NCI-H69 (cell line): Measurements from ENCODE around the gene LGALS9.
"Not testable (repeated sequence)": the region's sequence is repeated elsewhere in the genome, so short reads cannot be mapped to it uniquely, and the experiment has no call there.

Experiments used
- DNase-seq: peaks from one replicate; lab custom pipeline; 2025; lab: John Stamatoyannopoulos, UW

The LGALS9 gene

GRCh38 chr17:27654654-27655524 lies 23.9 kb downstream of the LGALS9 start:
- DNase-seq, result peak; percentile 78

GRCh38 chr17:27655525-27656111 lies 24.6 kb downstream of the LGALS9 start:
- DNase-seq, result not testable (repeated sequence)

GRCh38 chr17:27656620-27657019 lies 25.6 kb downstream of the LGALS9 start:
- not testable (repeated sequence) for DNase-seq

DNA sequence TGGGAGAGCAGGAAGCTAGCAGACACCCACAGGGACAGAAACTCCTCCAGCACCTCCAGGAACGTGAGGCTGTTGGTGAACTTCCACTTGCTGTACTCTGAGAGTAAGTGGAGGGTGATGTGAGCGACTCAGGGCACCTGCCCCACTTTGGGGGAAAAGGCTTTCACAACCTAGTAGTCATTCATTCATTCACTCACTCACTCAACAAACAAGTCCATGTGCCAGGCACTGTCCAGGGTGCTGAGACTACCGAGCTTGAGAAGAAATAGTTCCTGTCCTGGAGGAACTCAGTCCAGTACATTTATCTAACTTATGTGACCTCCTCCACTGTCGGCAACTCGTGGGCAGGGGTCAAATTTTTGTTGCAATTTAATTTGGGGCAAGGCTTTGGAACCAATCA lies 26.6 kb downstream of the LGALS9 start:
- DNase-seq, result no peak

GRCh38 chr17:27659683-27660082 lies 28.7 kb downstream of the LGALS9 start:
- no peak for DNase-seq

DNA sequence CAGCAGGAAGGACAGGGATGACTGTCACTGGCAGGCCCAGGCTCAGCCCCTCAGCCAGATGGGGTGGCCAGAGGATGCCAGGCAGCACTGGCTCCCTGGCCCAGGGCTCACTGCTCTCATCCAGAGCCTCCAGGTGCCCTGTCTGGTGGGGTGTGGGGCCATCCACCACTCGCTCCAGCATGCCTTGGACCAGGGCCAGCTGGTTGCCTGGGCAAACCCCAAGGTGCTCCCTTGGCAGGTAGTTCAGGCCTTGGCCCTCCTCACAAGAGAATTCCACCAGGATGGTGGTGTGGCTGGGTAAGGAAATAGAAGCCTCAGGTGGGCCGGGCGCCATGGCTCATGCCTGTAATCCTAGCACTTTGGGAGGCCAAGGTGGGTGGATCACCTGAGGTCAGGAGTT lies 29.4 kb downstream of the LGALS9 start:
- no peak for DNase-seq

DNA sequence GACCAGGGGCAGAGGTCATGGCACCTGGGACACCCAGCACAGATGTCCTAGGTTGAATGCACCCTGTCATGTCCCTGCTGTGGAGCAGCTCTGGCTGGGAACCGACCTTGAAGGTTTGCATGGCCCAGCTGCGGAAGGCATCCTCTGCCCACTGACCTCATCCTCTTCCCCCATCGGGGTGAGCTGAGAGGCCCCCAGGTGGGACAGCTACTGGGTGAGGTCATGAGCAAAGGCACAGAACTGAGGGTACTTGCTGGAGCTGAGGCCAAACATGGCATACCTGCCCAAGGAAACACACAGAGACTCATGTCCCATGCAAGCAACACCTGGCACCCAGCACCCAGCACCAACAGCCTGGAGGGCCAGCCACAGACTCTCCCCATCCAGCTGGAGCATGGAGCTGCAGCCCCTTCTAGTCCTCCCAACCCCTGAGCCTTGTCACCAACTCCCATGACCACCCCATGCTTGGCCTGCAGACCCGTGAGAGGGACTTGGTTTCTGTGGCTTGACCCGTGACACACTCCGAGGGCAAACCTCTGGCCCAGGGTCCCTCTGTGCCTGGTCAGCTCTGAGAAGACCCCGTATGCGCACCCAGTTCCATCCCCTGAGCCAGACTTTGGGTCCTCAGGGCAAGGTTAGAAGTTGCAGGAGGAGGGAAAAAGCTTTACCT lies 33.1 kb downstream of the LGALS9 start:
- DNase-seq, result no peak

GRCh38 chr17:27664606-27664965 lies 33.6 kb downstream of the LGALS9 start:
- DNase-seq, result no peak

DNA sequence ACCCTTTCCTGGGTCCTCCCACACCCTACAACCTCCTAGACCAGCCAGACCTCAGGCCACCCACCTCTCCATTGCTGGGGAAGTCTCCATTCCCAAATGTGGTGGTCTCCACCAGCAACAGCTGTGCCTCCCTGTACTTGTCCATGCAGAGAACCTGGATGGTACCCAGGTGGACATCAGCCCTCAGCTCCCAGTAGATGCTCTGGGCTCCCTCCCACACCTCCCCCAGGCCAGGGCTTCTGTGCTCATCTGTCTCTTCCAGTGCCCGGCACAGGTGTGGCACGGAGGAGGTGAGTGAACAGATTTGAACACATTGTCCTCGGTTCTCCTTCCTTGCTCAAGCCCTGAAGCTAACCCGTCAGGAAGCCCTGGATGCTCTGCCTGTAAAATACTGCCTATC lies 34.6 kb downstream of the LGALS9 start:
- no peak for DNase-seq

DNA sequence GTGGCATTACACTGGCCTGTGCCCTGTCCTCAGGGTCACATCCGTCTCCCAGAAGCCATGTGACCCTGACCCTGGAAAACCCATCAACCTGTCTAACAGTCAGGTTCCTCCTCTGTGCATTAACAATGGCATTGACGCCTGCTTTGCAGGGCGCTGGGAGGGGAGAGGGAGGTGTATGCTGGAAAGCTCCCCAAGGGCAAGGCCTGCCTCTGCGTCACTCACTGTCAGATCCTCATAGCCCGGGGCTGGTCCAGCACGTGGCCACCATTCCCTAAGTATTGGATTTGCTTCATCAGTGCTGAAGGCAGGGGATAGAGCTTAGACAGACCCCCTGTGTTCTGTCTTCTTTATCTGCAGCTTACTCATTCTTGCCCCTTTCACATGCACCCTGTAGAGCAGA lies 35.3 kb downstream of the LGALS9 start:
- not testable (repeated sequence) for DNase-seq

GRCh38 chr17:27666831-27667560 lies 36.0 kb downstream of the LGALS9 start:
- DNase-seq, result no peak

GRCh38 chr17:27667656-27668487 lies 36.9 kb downstream of the LGALS9 start:
- DNase-seq, result no peak

GRCh38 chr17:27668488-27668823 lies 37.5 kb downstream of the LGALS9 start:
- no peak for DNase-seq

GRCh38 chr17:27669136-27669535 lies 38.1 kb downstream of the LGALS9 start:
- no peak for DNase-seq

DNA sequence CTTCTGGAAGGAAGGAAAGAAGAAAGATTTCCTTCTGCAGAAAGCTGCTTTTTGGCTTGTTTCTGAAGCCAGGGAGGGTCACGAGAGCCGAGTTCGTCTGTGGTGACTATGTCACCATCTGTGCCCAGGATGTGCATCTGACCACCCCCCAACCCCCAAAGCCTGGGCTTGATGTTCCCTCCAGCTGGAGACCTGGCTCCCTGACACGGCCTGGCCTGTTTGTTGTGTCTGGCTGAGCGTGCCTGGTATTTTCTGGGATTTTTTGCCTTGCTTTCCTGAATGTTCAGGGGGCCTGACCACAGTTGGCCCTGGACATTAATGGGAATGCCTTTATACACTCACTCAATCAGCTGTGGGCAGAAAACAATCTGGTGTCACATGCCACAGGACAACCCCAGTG lies 38.9 kb downstream of the LGALS9 start:
- DNase-seq, result no peak

DNA sequence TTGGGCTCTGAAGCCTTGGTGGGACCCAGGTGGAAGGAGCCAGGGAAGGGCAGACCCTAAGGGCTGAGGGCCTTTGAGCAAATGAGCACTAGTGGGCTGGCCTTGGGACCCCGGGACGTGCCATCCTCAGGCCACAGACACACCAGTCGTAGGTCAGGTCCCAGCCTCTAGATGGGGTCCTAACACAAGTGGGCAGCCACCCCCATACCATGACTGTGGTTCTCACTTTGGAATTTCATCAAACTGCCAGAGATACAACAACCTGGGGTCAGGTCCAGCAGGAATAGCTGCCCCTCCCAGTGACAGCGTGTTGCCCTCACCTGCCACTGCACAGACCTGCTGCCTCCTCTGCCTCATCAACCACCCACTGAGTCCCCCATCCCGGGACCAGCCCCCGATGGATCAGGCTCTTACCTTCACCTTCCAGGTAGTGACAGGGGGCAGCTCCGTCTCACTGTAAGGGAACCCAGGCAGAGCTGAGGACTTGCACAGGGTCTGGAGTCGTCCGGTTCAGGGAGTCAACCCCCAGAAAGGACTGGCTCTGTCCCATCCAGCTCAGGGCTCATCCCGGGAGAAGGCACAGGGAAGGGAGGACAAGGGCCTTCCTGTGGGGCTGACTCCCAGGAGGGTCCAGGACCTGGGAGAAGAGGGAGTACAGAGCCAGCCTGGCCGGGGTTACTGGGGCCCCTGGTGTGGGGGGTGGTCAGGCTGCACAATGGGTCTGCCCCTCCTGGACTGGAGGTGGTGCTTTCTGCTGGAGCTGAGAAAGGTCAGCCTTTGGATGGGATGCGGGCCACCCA lies 40.0 kb downstream of the LGALS9 start:
- DNase-seq, result no peak

GRCh38 chr17:27671591-27671910 lies 40.6 kb downstream of the LGALS9 start:
- no peak for DNase-seq

- DNase-seq, result not testable (repeated sequence)
Measured at GRCh38 chr17:27671977-27672480, 41.0 kb downstream of the LGALS9 start.

DNA sequence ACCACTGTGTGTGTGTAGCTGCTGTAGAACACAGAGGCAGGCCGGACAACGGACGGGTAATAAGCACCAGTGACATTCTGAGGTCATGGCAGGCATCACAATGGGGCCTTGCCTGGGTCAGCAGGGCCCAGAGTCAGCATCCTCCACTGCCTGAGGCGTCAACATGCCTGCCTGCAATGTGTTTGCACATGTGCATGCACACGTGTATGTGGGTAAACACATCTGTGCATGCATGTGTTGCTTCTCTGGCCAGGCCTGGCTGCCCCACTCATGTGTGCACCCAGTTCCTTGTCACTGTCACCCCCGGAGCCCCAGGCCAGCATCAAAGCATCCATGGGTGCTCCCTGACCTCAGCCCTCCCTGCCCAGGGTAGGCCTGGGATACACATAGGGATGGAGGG lies 43.3 kb downstream of the LGALS9 start:
- DNase-seq, result no peak

GRCh38 chr17:27677191-27677590 lies 46.2 kb downstream of the LGALS9 start:
- DNase-seq, result no peak

- DNase-seq, result not testable (repeated sequence)
Measured at GRCh38 chr17:27686322-27686721, 55.3 kb downstream of the LGALS9 start.
